ENCODE measurements around the gene SCAPER. TPM values are rescaled to one million over a fixed set of nuclear protein-coding genes. Genes with fewer than 3 reads are reported as not detected.

The SCAPER gene
- polyA plus RNA-seq, 1 donor from 2014 or later, result 77.1 TPM

DNA sequence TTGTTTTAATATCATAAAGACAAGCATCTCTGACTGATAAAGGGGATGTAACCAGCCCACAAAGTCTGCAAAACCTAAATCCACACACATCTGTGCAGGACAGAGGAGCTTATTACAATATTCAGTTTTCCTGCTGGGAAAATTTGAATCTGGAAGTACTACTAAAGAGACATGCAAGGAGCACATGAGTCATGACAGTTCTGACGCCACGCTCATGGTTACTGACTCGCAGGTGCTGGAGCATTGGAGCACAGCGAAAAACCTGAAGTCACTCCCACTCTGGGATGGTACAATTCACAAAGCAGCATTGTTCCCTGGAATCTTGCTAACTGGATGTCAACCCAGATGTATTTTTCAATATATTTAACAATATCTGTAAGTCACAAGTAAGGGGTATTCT, 576.2 kb downstream of the SCAPER start:
- TF ChIP-seq, protein P1, sequence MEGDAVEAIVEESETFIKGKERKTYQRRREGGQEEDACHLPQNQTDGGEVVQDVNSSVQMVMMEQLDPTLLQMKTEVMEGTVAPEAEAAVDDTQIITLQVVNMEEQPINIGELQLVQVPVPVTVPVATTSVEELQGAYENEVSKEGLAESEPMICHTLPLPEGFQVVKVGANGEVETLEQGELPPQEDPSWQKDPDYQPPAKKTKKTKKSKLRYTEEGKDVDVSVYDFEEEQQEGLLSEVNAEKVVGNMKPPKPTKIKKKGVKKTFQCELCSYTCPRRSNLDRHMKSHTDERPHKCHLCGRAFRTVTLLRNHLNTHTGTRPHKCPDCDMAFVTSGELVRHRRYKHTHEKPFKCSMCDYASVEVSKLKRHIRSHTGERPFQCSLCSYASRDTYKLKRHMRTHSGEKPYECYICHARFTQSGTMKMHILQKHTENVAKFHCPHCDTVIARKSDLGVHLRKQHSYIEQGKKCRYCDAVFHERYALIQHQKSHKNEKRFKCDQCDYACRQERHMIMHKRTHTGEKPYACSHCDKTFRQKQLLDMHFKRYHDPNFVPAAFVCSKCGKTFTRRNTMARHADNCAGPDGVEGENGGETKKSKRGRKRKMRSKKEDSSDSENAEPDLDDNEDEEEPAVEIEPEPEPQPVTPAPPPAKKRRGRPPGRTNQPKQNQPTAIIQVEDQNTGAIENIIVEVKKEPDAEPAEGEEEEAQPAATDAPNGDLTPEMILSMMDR (IDR thresholded peaks at IDR 0.05; ENCODE audit: poor library complexity, severe bottlenecking), result no peak
- TF ChIP-seq SMC3 (conservative IDR thresholded peaks at IDR 0.05; ENCODE audit: poor library complexity) (no peak), RAD21 (conservative IDR thresholded peaks at IDR 0.05) (no peak), POLR2AphosphoS5 (IDR thresholded peaks at IDR 0.05) (no peak), EZH2 (IDR thresholded peaks at IDR 0.05; ENCODE audit: borderline replicate concordance, insufficient read depth, low read length, poor library complexity, severe bottlenecking) (no peak), EP300 (conservative IDR thresholded peaks at IDR 0.05; ENCODE audit: poor library complexity, severe bottlenecking) (no peak), MXI1 (conservative IDR thresholded peaks at IDR 0.05; ENCODE audit: poor library complexity, severe bottlenecking) (no peak), TAF1 (IDR thresholded peaks at IDR 0.05; ENCODE audit: low read depth) (no peak)
- no peak overlapping the region for H3K27ac ChIP-seq (ENCODE audit: low read length)
- no peaks in the 10 kb centered on the region for H3K9me2 ChIP-seq (ENCODE audit: insufficient read depth, low read length)

GRCh38 chr15:76328106-76328696, 576.9 kb downstream of the SCAPER start:
- H3K36me3 ChIP-seq (ENCODE audit: insufficient read depth, low read length), result no peaks in the 10 kb centered on the region
- H3K79me2 ChIP-seq (replicated peaks; ENCODE audit: insufficient read depth, low read length), result no peaks in the 10 kb centered on the region
- no peaks in the 10 kb centered on the region for H3F3A ChIP-seq (ENCODE audit: insufficient read depth, low read length, poor library complexity, severe bottlenecking)
- H3K27me3 ChIP-seq (ENCODE audit: insufficient read depth, low read depth, low read length), result peaks cover 8% of the 10 kb centered on the region
- H3K9ac ChIP-seq (ENCODE audit: low read length), result no peak overlapping the region
- no peak overlapping the region for H3K4me2 ChIP-seq (ENCODE audit: low read length)
- no peaks in the 10 kb centered on the region for H3K9me2 ChIP-seq (ENCODE audit: insufficient read depth, low read length)
- no peak overlapping the region for H3K27ac ChIP-seq (ENCODE audit: low read length)
- H2AFZ ChIP-seq (ENCODE audit: low read depth, low read length), result no peak overlapping the region
- no peaks in the 10 kb centered on the region for H4K20me1 ChIP-seq (ENCODE audit: insufficient read depth)
- no peak overlapping the region for H3K4me3 ChIP-seq (ENCODE audit: low read length)
- no peaks in the 10 kb centered on the region for H3K9me3 ChIP-seq (ENCODE audit: low read length)
- TF ChIP-seq SMC3 (conservative IDR thresholded peaks at IDR 0.05; ENCODE audit: poor library complexity) (no peak), EP300 (conservative IDR thresholded peaks at IDR 0.05; ENCODE audit: poor library complexity, severe bottlenecking) (no peak), MXI1 (conservative IDR thresholded peaks at IDR 0.05; ENCODE audit: poor library complexity, severe bottlenecking) (no peak), EZH2 (IDR thresholded peaks at IDR 0.05; ENCODE audit: borderline replicate concordance, insufficient read depth, low read length, poor library complexity, severe bottlenecking) (no peak)
- TF ChIP-seq, protein P1 (IDR thresholded peaks at IDR 0.05; ENCODE audit: poor library complexity, severe bottlenecking), result no peak
- TF ChIP-seq, protein P2, sequence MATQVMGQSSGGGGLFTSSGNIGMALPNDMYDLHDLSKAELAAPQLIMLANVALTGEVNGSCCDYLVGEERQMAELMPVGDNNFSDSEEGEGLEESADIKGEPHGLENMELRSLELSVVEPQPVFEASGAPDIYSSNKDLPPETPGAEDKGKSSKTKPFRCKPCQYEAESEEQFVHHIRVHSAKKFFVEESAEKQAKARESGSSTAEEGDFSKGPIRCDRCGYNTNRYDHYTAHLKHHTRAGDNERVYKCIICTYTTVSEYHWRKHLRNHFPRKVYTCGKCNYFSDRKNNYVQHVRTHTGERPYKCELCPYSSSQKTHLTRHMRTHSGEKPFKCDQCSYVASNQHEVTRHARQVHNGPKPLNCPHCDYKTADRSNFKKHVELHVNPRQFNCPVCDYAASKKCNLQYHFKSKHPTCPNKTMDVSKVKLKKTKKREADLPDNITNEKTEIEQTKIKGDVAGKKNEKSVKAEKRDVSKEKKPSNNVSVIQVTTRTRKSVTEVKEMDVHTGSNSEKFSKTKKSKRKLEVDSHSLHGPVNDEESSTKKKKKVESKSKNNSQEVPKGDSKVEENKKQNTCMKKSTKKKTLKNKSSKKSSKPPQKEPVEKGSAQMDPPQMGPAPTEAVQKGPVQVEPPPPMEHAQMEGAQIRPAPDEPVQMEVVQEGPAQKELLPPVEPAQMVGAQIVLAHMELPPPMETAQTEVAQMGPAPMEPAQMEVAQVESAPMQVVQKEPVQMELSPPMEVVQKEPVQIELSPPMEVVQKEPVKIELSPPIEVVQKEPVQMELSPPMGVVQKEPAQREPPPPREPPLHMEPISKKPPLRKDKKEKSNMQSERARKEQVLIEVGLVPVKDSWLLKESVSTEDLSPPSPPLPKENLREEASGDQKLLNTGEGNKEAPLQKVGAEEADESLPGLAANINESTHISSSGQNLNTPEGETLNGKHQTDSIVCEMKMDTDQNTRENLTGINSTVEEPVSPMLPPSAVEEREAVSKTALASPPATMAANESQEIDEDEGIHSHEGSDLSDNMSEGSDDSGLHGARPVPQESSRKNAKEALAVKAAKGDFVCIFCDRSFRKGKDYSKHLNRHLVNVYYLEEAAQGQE (IDR thresholded peaks at IDR 0.05; ENCODE audit: borderline replicate concordance), result no peak

More for the DNA sequence above, 576.2 kb downstream of the SCAPER start:
- Histone ChIP-seq H2AFZ (ENCODE audit: low read depth, low read length) (no peak overlapping the region), H3K36me3 (ENCODE audit: insufficient read depth, low read length) (no peaks in the 10 kb centered on the region), H3F3A (ENCODE audit: insufficient read depth, low read length, poor library complexity, severe bottlenecking) (no peaks in the 10 kb centered on the region), H4K20me1 (ENCODE audit: insufficient read depth) (no peaks in the 10 kb centered on the region), H3K9me3 (ENCODE audit: low read length) (no peaks in the 10 kb centered on the region), H3K9ac (ENCODE audit: low read length) (no peak overlapping the region), H3K27me3 (ENCODE audit: insufficient read depth, low read depth, low read length) (peaks cover 15% of the 10 kb centered on the region), H3K4me2 (ENCODE audit: low read length) (no peak overlapping the region), H3K79me2 (replicated peaks; ENCODE audit: insufficient read depth, low read length) (no peaks in the 10 kb centered on the region), H3K4me3 (ENCODE audit: low read length) (no peak overlapping the region)
